Choroid plexus epithelial cell (primary cell): ENCODE measurements around the gene USP20.

Experiments used
- DNase-seq: peaks from one replicate; pipeline ENCODE4 v3.0.0-alpha.2; 2010; ENCODE audit warnings: low read depth
- H3K4me3 ChIP-seq: 2 replicates; pipeline ENCODE4 v1.5.1; 2011; ENCODE audit warnings: low read depth, mild to moderate bottlenecking, control low read depth, low read length, moderate library complexity
- TF ChIP-seq, protein P1 (sequence below): conservative IDR thresholded peaks from 2 replicates; pipeline ENCODE4 v1.5.1; 2011; ENCODE audit warnings: low read depth, mild to moderate bottlenecking, control low read depth, inconsistent platforms, low read length, moderate library complexity

Gene USP20

DNA sequence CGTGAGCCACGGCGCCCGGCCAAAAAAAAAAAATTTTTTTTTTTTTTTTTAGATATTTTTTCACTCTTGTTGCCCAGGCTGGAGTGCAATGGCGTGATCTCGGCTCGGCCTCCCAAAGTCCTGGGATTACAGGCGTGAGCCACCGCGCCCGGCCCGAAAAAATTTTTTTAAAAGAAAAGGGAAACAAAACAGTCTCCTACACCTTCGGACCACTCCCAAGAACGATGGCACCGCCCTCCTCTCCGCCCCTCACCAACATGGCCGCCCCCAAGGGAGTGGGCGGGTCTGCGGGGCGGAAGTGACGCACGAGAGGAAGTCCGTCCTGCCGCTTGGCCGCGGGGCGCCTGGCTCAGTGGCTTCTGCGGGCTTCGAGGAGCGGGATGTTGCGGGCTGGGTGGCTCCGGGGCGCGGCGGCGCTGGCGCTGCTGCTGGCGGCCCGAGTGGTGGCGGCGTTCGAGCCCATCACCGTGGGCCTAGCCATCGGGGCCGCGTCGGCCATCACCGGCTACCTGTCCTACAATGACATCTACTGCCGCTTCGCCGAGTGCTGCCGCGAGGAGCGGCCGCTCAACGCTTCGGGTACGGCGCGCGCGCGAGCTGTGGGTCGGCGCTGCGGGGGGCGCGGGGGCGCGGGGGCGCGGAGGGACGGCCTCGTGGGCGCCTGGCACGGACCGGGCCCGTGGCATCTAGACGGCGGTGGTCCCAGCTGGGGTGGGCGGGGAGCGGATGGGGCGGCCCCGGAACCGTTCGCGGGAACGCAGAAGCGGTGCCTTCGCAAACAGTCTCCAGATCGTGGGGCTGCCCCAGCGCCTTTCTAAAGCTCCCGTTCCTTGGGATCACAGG is 32.2 kb upstream of the USP20 start, which contains the start of gene TOR1B:
TOR1B (plus strand) TSS at position 352 of the 843 bp plus-strand sequence; CDS start at position 381, 29 bp downstream.
- peak within 1 kb of the TSS; percentile 74 for H3K4me3 ChIP-seq
- TF ChIP-seq, protein P1, sequence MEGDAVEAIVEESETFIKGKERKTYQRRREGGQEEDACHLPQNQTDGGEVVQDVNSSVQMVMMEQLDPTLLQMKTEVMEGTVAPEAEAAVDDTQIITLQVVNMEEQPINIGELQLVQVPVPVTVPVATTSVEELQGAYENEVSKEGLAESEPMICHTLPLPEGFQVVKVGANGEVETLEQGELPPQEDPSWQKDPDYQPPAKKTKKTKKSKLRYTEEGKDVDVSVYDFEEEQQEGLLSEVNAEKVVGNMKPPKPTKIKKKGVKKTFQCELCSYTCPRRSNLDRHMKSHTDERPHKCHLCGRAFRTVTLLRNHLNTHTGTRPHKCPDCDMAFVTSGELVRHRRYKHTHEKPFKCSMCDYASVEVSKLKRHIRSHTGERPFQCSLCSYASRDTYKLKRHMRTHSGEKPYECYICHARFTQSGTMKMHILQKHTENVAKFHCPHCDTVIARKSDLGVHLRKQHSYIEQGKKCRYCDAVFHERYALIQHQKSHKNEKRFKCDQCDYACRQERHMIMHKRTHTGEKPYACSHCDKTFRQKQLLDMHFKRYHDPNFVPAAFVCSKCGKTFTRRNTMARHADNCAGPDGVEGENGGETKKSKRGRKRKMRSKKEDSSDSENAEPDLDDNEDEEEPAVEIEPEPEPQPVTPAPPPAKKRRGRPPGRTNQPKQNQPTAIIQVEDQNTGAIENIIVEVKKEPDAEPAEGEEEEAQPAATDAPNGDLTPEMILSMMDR = no peak
- DNase-seq = peak; percentile 94

DNA sequence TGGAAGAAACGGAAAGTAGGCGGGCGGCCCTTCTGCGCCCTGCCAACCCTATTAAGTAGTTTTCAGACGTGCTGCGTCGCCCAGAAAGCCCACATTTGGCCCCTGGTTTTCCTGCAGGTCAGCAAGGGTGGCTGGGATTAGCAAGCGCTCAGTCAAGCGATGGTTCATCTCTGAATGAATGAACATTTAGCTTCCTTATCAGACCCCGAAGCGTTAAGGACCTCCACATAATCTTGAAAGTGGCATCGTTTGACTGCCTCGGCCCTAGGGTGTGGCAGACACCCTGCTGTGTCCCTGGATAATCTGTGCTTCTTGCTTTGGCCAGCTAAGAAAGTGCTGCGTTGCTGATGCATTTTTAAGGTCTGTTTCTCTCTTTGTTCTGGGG is 31.6 kb upstream of the USP20 start:
- TF ChIP-seq, protein P1 = no peak
- peak overlapping the region; percentile 74 for H3K4me3 ChIP-seq
- peak; percentile 23 for DNase-seq

DNA sequence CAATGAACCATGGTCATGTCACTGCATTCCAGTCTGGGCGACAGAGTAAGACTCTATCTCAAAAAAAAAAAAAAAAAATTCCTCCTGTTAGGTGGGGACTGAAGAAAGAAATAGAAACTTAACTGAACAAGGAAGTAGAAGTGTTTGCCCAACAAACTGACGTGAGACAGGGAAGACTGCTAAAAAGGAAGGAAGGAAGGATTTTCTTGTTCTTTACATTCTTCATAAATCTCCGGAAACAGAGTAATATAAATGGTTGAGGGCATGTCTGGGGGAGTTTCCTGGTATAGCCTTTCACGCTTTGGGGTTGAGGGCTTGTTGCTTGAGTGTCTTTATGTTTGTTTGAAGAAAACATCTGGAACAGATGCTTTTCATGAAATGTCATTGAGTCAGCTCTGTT is 29.2 kb upstream of the USP20 start:
- TF ChIP-seq, protein P1 = no peak
- DNase-seq = no peak

DNA sequence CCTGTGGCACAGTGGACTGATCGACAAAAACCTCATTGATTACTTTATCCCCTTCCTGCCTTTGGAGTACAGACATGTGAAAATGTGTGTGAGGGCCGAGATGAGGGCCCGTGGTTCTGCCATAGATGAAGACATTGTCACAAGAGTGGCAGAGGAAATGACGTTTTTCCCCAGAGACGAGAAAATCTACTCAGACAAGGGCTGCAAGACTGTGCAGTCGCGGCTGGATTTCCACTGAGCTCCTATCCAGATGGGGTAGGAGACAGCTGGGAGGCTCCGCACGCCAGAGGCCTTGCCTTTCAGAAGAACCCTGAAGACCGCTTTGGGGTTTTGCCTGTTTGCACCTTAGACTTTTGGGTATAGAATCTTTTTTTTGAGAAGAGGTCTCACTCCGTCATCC is 25.9 kb upstream of the USP20 start:
- DNase-seq = no peak
- TF ChIP-seq, protein P1 = no peak
- no peak overlapping the region for H3K4me3 ChIP-seq

More for the DNA sequence above, 29.2 kb upstream of the USP20 start:
- H3K4me3 ChIP-seq = no peak overlapping the region

GRCh38 chr9:129810116-129810515 is 25.1 kb upstream of the USP20 start:
- DNase-seq = no peak
- TF ChIP-seq, protein P1 = no peak
- no peak overlapping the region for H3K4me3 ChIP-seq

- H3K4me3 ChIP-seq = no peak overlapping the region
- no peak for DNase-seq
- TF ChIP-seq, protein P1 = no peak
These were observed 24.5 kb upstream of the USP20 start for GRCh38 chr9:129810788-129811187.

- TF ChIP-seq, protein P1 = no peak
- peak; percentile 27 for DNase-seq
- no peak overlapping the region for H3K4me3 ChIP-seq
These were observed 23.3 kb upstream of the USP20 start for GRCh38 chr9:129811967-129812363.
